Amniotic epithelial cell (primary cell): ENCODE data around the gene PDSS1.
A peak's percentile ranks its signal among the peaks of the same experiment; 100 is the strongest.

ENCODE experiments used
- DNase-seq: peaks from one replicate; pipeline ENCODE4 v3.0.0-alpha.2; 2010; ENCODE audit warnings: low read depth

The PDSS1 gene

GRCh38 chr10:26699631-26700030 is 2.1 kb downstream of the PDSS1 start:
- no peak for DNase-seq

DNA sequence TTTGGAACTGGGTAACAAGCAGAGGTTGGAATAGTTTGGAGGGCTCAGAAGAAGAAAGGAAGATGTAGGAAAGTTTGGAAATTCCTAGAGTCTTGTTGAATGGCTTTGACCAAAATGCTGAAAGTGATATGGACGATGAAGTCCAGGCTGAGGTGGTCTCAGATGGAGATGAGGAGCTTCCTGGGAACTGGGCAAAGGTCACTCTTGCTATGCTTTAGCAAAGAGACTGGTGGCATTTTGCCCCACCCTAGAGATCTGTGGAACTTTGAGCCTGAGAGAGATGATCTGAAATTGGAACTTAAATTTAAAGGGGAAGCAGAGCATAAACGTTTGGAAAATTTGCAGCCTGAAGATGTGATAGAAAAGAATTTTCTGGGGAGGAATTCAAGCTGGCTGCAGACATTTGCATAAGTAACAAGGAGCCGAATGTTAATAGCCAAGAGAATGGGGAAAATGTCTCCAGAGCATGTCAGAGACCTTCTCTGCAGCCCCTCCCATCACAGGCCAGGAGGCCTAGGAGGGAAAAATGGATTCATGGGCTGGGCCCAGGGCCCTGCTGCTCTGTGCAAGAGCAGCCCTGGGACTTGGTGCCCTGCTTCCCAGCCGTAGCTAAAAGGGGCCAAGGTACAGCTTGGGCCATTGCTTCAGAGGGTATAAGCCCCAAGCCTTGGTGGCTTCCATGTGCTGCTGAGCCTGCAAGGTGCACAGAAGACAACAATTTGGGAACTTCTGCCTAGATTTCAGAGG is 3.6 kb downstream of the PDSS1 start:
- no peak for DNase-seq

- DNase-seq: no peak
Observed at GRCh38 chr10:26703096-26703495, 5.6 kb downstream of the PDSS1 start.

DNA sequence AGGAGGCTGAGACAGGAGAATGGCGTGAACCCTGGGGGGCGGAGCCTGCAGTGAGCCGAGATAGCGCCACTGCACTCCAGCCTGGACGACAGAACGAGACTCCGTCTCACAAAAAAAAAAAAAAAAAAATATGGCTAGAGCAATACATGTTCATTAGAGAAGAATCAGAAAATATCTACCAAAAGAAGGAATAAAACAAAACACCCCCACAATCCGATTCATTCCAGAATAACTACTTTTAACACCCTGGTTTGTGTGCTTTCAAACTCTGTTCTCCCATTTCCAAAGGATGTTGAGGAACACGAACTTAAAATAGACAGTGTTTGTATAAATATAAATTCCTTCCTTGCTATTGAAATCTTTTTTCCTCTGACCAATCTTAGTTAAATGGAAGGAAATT is 6.5 kb downstream of the PDSS1 start:
- DNase-seq: no peak

DNA sequence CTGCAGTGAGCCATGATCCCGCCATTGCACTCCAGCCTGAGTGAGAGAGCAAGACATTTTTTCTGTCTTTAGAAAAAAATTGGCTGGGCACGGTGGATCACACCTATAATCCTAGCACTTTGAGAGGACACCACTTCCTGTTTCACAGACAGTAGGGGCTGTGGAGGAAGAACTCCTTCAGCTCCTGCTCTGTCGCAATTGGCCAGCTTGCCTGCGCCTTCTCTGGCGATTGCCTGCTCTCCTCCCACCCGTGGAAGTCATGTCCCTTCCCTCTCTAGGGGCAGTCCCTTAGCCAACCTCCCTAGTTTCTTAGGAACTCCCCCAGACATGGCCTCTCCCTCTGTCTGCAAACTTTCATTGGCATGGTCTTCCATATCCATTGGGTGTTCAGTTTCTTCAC is 8.7 kb downstream of the PDSS1 start:
- DNase-seq: no peak

GRCh38 chr10:26706936-26707335 is 9.4 kb downstream of the PDSS1 start:
- DNase-seq: no peak

GRCh38 chr10:26711324-26711723 is 13.8 kb downstream of the PDSS1 start:
- no peak for DNase-seq

DNA sequence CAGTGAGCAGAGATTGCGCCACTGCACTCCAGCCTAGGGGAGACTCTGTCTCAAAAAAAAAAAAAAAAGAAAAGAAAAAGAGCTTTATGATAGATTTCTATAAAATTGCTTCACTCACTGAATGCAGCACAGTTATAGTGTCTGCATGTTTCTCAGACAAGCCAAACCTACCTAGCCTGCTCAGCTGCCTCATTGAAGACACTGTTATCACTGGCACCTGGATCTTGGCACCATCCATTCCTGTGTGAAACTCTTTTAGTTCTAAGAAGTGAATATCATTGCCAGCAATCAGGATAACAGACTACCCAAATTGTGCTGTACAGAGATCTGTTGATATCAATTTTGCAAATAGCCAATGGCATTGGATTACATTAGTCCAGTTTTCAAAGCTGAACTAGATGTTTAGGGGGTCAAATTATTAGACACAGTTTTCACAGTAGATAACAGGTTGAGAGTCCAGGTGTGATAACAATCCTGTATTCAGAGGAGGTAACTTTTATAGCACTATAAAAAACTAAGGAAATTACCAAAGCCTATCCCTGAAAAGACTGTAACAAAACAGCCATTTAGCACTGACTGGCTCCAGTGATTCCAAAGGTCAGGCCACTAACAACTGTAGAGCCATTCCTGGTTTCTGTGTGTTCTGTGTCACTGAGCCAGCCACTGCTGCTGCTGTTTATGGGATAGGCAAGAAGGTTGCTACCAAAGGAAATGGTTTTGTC is 17.1 kb downstream of the PDSS1 start:
- no peak for DNase-seq

DNA sequence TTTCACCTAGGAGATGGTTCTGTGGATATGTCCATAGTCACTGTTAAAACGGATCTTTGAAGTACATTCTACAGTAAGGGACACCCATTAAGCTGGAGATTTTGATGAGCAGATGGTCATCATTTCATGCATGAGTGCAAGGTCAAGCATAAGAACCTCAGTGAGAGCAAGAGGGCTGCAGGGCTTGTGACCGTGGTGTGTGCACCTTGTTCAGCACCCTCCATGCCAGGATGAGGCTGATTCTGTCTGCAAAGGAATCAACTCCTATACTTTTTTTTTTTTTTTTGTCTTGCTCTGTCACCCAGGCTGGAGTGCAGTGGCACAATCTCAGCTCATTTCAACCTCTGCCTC is 17.6 kb downstream of the PDSS1 start:
- DNase-seq: no peak

DNA sequence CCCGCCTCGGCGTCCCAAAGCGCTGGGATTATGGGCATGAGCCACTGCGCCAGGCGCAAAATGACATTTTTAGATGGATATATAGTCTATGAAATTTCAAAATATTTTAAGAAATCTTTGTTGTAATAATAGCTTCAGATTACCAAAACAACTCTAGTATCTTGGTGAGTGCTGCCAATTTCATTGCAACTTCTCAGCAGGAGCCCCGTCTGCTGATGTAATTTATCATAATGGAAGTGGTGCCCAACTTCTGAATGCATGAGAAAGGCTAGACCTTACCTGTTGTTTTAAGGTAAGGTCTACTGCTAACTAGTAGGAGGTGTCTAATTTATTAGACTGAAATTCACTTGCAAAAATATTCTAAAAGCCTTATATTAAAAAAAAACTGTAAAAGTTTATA is 20.0 kb downstream of the PDSS1 start:
- no peak for DNase-seq

DNA sequence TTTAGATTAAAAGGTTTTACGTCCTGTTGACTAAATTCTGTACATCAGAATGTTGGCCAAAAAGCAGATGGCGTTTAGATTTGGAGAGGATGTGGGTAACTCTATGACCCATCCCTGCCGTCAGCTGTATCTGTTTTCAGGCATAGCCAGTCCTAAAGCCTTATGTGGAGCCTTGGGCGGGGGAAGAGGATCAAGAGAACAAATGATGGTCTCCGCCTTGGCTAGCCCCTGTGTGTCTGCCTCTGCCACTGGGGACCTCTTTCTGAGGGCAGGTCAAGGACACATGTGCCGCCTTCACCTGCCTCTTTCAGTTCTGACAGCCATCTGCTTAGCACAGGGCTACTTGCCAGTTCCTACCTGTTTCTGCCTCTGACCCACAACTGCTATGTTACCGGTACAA is 24.1 kb downstream of the PDSS1 start:
- no peak for DNase-seq

DNA sequence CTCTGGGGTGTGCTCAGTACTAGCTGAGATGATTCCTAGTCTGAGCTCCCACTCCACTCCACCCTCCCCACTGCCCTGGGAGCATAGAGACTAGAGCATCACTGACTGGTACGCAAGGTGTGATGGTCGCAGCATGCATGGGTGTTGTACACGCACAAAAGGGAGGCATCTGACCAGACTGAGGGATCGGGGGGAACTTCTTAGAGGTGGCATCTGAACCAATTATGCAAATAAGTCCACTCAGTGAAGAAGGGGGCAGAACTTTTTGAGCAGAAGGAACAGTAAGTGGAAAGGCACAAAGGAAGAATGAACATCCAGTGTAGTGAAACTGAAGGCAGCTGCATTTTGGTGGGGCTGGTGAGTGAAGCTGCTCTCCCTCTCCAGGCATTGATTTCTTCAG is 25.5 kb downstream of the PDSS1 start:
- DNase-seq: no peak

- peak; percentile 60 for DNase-seq
Observed at GRCh38 chr10:26725837-26726727, 28.6 kb downstream of the PDSS1 start.

GRCh38 chr10:26727005-26727404 is 29.5 kb downstream of the PDSS1 start:
- no peak for DNase-seq

- no peak for DNase-seq
Observed at GRCh38 chr10:26728957-26729356, 31.5 kb downstream of the PDSS1 start.

DNA sequence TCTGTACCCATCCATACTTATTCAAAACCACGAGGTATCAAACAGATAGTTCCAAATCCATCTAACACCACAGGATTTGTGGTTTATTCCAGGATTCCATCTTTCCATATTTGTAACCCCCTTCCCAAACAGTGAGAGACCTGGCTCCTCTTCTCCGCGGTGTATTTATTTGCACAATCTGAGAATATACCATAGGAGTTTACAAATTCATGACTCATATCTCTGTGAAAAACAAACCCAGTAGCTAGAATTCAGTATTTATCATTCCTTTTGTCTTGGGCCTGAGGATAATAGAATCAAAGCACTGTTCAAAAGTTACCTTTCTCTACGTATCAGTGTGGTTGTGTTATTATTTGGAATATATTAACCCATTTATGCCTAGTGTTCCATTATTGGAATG is 31.9 kb downstream of the PDSS1 start:
- DNase-seq: no peak

DNA sequence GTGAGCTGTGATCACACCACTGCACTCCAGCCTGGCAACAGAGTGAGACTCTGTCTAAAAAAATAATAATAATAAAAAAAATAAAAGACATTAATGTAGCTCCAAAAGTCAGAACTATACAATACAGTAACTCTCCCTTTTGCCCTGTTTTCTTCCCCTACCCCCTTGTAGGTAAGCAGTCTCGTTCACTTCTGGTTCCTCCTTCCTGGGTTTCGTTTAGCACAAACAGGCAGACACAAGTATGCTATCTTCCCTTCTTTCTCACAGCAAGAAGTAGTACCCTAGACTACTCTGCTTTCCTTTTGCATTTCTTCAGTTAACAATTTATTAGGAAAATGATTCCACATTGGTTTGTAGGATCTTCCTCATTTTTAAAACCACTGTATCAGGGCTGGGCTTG is 33.1 kb downstream of the PDSS1 start:
- DNase-seq: no peak

DNA sequence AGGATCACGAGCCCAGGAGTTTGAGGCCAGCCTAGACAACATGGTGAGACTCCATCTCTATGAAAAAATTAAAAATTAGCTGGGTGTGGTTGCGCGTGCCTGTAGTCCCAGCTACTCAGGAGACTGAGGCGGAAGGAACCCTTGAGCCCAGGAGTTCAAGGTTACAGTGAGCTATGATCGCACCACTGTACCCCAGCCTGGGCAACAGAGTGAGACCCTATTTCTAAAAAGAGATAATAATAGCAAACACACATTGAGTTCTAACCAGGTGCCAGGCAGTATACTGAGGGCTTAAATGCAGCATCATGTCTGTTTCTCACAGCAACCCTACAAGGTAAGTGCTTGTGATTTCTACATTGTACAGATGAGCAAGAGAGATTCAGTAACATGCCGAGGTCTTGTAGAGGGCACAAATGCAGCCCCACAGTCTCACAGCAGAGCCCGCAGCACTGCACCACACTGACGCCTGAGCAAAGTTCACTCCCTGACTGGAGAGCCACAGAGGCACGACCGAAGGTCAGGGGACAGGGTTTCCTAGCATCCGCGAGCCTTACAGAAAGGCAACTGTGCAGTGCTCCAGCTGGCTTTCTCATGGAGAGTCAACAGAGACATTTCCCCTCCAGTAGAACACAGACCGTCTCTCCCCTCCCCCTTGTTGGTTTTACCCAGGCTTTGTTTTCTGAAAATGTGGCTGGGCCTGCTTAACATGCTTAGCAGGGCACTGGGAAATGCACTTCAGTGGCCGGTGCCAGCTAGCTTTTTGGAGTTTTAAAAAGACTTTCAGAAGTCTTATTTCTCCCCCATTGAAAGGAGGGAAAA is 36.5 kb downstream of the PDSS1 start:
- DNase-seq: no peak

GRCh38 chr10:26735435-26735834 is 37.9 kb downstream of the PDSS1 start:
- DNase-seq: no peak

DNA sequence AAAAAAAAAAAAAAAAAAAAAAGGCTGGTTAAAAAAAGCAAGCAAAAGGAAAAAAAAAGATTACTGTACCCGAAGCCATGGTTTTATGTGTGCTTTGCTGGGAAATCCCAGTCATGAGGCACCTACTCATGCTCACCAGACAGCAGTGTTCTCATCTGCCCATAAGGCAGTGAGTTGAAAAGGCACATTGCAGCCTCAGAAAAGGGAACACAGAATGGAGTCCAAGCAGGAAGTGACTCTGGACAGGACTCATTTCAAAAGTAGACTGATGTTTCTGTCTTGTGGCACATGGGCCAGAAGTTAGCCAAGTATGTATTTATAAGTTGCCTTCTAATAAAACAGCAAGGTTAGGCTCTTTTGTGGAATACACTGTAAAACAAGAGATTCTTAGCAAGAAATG is 40.2 kb downstream of the PDSS1 start:
- DNase-seq: peak; percentile 48

GRCh38 chr10:26738301-26738911 is 40.9 kb downstream of the PDSS1 start:
- DNase-seq: no peak
